HG03135 (cell line): Measurements from ENCODE around the gene PICK1.
"Not testable (repeated sequence)": the region's sequence is repeated elsewhere in the genome, so short reads cannot be mapped to it uniquely, and the experiment has no call there.

Experiments
- ATAC-seq: cut with Tn5 transposase; IDR thresholded peaks from one replicate; pipeline ENCODE4 v1.9.1; 2021; ENCODE audit warnings: mild to moderate bottlenecking, moderate library complexity; ENCODE audit not compliant: unreplicated experiment

Gene PICK1

DNA sequence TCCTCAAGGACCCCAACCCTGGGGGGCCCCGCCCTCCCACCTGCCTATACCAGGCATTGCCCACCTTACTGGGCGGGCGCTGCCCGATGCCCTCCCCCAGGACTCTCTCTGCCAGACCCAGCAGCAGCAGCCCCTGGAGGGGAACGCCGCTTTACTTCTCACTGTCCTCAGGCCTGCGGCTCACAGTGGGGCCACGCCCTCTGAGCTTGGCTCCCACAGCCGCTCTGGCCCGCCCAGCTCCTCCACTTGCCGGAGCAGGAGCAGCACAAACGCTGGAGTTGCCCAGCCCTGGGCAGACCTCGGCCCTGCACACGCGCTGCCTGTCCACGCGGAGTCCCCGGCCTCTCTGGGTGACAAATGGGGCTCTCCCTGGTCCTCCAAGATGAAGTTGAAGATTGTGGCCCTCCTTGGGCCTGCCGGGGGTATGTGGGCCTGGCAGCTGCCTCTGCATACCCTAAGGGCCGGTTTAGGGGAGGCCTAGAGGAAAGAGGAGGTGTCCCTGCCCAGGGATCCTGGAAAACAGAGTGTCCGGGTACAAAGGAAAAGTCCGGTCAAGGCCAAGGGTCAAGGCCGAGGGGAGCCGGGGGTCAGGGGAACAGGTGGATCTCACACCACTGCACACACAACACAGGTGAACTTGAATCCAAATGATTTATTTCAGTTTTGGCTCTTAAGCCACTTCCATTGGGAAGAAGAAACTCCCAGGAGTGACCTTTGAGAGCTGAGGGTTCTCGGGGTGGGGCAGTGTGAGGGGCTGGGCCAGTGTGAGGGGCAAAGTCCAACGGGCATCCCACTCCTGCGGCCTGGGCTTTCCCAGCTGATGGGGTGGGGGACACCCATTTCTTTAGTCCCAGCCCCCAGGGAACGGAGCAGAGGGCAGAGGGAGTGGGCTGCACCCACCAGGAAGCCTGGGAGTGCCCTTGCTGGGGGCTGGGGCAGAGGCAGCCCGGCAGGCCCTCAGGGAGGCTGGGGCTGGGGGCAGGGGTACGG is 54.0 kb downstream of the PICK1 start:
- ATAC-seq: no peak

DNA sequence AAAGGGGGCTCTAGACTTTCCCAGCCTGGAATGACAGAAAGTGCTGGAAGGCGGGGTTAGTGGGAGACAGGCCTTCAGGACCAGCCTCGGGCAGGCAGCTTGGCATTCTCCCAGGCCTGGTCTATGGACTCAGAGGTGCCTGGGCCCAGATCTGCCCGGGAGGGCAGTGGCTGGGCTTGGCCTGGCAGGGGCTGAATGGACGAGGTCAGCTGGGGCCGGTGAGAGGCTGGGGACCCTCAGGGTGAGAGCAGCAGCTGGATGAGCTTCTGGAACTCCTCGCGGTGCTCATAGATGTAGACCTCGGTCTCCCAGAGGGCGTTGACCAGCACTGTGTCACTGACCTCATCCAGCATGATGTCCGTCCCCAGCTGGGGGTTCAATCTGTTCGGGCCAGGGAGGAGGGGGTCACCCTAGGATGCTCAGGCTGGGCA is 54.7 kb downstream of the PICK1 start:
- ATAC-seq: no peak

DNA sequence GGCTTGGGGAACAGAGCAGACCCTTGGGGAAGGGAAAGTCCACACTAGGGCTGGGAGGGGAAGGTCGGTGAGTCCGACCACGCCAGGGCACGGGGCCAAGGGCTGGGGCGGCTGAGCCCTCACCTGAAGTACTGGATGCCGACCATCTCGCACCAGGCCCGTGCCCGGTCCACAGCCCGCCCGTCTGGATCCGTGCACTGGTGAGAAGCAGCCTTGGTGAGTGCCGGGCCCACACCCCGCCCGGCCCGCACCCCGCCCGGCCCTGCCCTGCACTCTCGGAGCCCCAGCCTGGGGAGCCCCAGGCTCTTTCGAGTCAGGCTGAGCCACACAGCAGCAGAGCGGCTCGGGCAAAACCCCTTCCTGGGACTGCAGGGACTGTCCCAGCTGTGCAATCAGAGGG is 55.2 kb downstream of the PICK1 start:
- ATAC-seq: no peak

DNA sequence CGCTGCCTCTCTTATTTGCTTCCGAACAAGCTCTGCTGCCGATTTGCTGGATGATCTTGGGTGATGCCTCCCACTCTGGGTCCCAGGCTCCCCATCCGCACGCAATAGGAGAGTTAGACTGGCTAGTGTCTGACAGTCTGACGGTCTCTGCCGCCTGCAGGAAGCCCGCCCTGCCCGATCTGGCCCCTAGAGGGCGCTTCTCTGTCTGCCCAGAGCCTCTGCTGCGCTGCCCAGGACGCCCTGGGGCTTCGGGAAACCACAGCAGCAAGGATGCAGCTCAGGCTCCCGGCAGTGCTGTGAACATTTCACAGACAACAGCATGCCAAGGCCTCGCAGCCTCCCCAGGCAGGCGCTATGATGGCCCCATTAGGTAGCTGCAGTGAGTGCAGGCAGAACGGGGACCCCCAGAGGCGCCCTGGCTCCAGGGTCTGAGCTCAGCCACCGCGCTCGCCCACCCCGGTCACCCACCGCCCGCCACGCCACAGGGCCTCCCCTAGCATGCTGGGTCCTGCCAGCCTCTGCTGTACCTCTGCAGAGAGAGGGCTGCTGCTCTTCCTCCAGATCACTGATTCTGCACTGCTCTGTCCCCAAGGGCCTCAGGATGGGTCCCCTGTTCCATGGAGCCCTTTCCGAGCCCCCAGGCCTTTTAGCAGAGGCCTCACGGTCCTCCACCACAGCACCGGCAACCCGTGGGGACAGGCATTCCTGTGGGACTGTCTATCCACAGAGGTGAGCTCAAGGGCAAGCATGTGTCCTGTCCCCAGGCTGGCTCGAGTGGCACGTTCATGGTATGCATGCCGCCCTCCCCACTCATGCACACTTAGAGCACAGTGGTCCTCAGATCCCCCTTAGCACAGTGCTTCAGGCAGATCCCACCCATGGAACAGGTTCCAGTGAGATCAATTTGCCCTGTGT is 57.5 kb downstream of the PICK1 start:
- no peak for ATAC-seq

DNA sequence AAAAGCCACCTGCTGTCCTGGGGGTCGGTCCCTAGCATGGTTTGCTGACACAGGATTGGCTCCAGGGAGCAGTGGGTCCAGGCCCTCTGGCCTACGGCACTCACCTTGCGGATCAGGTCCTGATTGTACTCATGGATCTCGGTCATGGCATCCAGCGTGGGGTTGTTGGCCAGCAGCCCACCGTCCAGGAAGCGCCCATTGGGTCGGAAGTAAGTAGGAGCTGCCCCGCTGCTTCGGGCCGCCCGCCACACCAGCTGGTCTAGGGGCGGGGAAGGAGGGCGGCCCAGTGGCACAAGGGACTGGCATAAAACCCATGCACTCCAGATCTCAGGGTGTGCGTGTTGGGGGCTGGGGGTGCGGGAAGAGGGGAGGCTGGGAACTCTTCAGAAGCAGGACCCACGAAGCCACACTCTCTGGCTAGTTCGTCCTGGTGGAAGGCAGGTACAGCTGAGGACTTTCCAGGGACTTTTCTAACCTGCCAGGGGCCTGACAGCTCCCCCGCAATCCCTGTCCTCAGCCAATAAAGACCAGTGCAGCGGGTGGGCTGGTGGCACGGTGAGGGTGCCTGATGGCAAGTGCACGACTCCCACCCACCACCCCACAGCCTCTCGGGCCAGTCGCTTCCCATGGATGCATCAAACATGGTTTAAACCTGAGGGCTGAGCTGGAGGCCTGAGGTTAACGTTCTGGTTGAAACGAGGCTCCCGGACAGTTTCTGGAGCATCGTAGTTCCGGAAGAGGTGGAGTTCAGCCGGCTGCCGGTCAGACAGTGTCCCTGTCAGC is 58.4 kb downstream of the PICK1 start:
- ATAC-seq: no peak

DNA sequence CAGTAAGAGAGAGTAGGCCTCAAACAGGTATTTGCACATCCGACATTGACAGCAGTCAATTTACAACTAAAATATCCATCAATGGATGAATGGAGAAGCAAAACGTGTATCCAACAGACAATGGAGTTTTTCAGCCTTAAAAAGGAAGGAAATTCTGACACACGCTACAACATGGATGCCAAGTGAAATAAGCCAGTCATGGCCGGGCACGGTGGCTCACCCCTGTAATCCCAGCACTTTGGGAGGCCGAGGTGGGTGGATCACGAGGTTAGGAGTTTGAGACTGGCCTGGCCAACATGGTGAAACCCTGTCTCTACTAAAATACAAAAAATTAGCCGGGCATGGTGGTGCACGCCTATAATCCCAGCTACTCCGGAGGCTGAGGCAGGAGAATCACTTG is 60.4 kb downstream of the PICK1 start:
- not testable (repeated sequence) for ATAC-seq

DNA sequence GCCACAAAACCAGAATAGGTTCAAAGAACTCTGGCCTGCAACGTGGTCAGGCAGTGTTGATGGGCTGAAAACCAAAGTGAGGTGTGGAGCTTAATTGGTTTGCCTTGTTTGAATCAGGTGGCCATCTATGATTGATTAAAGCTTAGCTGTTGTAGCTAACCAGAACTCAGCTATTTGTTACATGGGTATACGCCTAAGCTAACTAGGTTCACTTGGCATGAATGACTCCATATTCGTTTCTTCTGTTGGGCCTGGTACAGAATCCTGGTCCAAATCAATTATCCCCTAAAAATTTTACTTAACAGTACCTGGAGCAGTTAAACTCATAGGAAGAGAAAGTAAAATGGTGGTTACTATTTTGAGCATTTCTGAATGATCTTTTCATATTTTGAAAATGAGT is 61.0 kb downstream of the PICK1 start:
- ATAC-seq: no peak

DNA sequence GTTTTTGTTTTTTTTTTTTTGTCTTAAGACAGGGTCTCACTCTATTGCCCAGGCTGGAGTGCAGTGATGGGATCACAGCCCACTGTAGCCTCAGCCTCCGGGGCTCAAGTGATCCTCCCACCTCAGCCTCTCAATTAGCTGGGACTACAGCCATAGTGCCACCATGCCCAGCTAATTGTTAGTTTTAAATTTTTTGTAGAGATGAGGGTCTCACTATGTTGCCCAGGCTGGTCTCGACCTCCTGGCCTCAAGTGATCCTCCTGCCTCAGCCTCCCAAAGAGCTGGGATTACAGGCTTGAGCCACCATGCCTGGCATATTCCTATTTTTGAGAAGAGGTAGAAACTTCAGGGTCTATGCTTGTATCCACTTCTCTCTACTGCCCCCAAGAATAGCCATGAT is 61.5 kb downstream of the PICK1 start:
- ATAC-seq: not testable (repeated sequence)

DNA sequence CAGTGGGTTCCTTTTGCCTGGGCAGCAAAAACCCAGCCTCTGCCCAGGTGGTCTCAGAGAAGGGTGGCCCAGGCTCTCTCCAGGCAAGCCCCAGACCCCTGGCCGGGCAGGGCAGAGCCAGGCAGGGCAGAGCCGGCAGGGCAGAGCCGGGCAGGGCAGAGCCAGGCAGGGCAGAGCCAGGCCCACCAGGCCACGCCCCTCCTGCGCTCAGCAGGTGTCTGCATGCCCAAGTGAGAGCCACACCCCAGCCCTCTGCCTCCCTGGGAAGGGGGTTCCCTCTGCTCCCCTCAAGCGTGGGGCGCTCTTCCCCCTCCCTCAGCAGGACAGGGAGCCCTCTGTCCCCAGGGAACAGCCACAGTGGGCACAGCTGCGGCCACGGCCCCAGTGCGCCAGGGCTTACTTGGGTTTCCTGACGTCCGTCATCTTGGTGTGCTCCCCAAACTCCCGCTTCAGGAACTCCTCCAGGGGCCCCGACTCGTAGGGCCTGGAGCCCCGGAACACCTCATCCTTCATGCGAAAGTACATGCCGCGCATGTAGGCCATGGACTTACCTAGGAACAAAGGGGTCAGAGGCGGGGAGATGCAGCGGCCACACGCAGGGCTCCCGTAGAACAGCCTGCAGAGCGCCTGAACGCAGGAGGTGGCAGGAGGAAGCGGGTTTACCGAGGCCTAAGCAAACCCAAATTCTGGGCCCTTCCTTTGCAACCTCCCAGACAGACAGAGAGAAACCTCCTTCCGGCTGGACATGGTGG is 63.3 kb downstream of the PICK1 start:
- no peak for ATAC-seq

DNA sequence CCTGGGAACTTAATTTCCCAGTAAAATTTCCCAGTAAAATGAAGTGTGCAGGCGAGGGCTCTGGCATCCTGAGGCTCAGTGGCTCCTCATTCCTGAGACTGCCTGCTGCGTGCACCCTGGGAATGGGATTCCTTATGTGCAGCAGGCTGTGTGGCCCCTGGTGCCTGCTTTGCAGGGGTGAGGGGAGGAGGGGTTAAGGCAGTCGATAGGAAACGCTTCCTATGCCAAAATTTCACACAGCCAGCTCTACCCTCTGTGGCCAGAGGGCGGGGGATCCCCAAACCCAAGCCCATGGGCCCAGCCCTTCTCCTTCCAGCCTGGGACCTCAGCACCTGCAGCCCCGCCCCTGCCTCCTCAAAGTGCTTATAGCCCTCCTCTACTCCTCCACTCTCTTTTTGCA is 65.4 kb downstream of the PICK1 start:
- no peak for ATAC-seq

DNA sequence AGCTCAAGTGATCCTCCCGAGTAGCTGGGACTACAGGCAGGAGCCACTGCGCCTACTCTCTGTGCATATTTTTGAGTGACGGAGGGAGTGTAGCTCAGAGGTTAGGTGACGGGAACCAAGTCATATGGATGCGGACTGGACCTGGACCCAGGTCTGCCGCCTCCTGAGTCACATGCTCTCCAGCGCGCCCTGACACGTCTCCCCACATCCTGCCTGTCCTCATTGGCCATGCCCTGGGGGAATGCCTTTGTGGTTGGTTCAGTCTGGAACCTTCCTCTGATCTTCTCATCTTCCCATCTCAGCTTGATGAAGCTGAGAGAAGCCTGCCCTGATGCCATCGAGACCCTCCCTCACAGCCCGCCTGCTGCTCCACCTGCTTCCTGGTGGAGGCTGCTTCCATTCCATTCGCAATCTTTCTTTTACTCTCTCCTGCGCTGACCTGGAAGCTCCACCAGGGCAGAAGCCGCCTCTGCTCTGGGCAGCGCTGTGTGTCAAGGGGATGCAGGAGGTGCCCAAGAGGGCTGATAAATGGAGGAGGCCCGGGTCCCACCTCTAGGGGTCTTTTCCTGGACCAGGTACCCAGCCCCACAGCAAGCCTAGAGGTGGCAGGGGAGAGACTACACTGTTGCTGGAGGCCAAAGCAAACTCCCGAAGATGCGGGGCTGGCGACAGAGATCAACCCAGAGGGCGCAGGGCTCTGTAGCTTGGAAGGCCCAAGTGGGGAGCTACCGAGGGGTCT is 67.2 kb downstream of the PICK1 start:
- ATAC-seq: no peak

DNA sequence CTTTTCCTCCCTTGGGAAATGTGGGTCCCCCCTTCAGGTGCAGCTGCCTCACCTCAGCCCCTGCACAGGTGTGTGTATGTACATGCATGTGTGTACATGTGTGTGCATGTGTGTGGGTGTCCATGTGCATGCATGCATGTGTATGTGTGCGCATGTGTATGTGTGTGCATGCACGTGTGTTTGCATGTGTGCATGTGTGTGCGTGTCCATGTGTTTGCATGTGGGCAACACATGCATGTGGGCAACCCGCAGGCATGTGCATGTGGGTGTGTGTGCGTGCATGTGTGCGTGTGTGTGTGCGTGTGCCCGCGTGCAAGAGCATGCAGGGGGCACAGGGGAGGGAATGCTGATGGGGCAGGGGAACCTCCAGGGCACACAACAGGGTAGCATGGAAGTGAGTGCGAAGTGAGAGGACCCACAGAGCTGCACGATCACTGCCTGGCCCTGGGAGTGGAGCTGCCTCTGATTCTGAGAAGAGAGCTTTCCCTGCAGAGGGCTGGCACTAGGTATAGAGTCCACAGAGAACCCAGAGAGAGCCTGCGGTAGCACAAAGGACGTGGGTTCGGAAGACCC is 67.9 kb downstream of the PICK1 start:
- no peak for ATAC-seq
